ENCODE results near the gene GINS2.

- TF ChIP-seq CTCF (conservative IDR thresholded peaks at IDR 0.05 in 1 of 2, IDR thresholded peaks at IDR 0.05 in 1 of 2; ENCODE audit: low read depth in 1 of 2, low read length in 2 of 2): no peak
- TF ChIP-seq EZH2 (IDR thresholded peaks at IDR 0.05; ENCODE audit: low read length, missing control alignments): no peak
Measured at GRCh38 chr16:85649411-85650134, 39.2 kb downstream of the GINS2 start.

Data from fibroblast of lung (primary cell).